Vagina (tissue), 2 donors: ENCODE data around the gene RBM33.

Experiments used
- POLR2A ChIP-seq, 2 donors: fragments of 450-650 bp; IDR thresholded peaks; one replicate each; pipeline ENCODE4 v1.6.1; 2017; ENCODE audit warnings: antibody characterized with exemption in 2 of 2, mild to moderate bottlenecking in 2 of 2, moderate library complexity in 2 of 2
- TF ChIP-seq, protein P1 (sequence below), 3 experiments: fragments of 450-650 bp in 2 of 3; fragments of 200-600 bp in 1 of 3; sonication (generic) in 1 of 3; IDR thresholded peaks; one replicate each; pipeline ENCODE4 v1.5.1; 2017 to 2019; ENCODE audit warnings: antibody characterized with exemption in 3 of 3, mild to moderate bottlenecking in 2 of 3, moderate library complexity in 2 of 3

- no peak for TF ChIP-seq POLR2A (IDR thresholded peaks at IDR 0.05)
- TF ChIP-seq, protein P1, sequence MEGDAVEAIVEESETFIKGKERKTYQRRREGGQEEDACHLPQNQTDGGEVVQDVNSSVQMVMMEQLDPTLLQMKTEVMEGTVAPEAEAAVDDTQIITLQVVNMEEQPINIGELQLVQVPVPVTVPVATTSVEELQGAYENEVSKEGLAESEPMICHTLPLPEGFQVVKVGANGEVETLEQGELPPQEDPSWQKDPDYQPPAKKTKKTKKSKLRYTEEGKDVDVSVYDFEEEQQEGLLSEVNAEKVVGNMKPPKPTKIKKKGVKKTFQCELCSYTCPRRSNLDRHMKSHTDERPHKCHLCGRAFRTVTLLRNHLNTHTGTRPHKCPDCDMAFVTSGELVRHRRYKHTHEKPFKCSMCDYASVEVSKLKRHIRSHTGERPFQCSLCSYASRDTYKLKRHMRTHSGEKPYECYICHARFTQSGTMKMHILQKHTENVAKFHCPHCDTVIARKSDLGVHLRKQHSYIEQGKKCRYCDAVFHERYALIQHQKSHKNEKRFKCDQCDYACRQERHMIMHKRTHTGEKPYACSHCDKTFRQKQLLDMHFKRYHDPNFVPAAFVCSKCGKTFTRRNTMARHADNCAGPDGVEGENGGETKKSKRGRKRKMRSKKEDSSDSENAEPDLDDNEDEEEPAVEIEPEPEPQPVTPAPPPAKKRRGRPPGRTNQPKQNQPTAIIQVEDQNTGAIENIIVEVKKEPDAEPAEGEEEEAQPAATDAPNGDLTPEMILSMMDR (IDR thresholded peaks at IDR 0.05), result no peak
Observed at GRCh38 chr7:155602750-155603149, 41.7 kb upstream of the RBM33 start.
